ENCODE measurements around the gene BDP1.
"Not testable (repeated sequence)": the region's sequence is repeated elsewhere in the genome, so short reads cannot be mapped to it uniquely, and the experiment has no call there.

DNA sequence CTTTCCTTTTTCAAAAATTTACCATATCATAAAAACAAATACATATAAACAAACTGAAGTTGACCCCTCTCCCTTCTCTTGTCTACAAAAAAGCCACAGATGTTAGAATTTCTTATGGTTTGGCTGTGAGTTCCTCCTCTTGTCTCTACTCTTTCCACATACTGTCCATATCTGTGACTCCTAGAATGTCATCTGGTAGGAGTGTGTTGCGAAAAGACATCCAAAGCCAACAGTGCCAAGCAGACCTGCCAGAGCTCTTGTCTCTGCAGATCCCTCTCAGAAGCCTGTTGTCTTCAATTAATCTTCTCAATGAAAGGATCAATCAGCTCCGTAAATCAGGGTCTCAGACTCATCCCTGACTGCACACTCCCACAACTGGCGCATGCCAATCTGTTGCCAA, 31.6 kb upstream of the BDP1 start:
- TF ChIP-seq, protein P1, sequence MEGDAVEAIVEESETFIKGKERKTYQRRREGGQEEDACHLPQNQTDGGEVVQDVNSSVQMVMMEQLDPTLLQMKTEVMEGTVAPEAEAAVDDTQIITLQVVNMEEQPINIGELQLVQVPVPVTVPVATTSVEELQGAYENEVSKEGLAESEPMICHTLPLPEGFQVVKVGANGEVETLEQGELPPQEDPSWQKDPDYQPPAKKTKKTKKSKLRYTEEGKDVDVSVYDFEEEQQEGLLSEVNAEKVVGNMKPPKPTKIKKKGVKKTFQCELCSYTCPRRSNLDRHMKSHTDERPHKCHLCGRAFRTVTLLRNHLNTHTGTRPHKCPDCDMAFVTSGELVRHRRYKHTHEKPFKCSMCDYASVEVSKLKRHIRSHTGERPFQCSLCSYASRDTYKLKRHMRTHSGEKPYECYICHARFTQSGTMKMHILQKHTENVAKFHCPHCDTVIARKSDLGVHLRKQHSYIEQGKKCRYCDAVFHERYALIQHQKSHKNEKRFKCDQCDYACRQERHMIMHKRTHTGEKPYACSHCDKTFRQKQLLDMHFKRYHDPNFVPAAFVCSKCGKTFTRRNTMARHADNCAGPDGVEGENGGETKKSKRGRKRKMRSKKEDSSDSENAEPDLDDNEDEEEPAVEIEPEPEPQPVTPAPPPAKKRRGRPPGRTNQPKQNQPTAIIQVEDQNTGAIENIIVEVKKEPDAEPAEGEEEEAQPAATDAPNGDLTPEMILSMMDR (IDR thresholded peaks at IDR 0.05): not testable (repeated sequence)
- TF ChIP-seq POLR2A (IDR thresholded peaks at IDR 0.05; ENCODE audit: low read depth); EP300 (IDR thresholded peaks at IDR 0.05); POLR2AphosphoS5 (IDR thresholded peaks at IDR 0.05): not testable (repeated sequence)

Data from esophagus muscularis mucosa (tissue), 4 donors.